ENCODE results near the gene NALCN. TPM values are rescaled to one million over a fixed set of nuclear protein-coding genes. Genes with fewer than 3 reads are reported as not detected.

Gene NALCN
- total RNA-seq, 4 donors from 2014 or later, result 0.32 to 0.41 TPM; not detected in 2

GRCh38 chr13:101053301-101054093 lies 362.8 kb downstream of the NALCN start:
- WGBS, 2 donors (ENCODE audit: low coverage in 1 of 2), result 23 to 36% methylated on average over 3 to 5 of the region's 5 CpGs
- no peaks in the 10 kb centered on the region for H3K9me3 ChIP-seq
- H3K4me3 ChIP-seq, result no peak overlapping the region
- in situ Hi-C loops (cut with MboI; ENCODE audit: low pct_ligation_motif_present in 1 of 4, low pct_unique_long_range_greater_than_20kb in 1 of 4, low sequenced_read_pairs in 3 of 4) (no loop called here), intact Hi-C loops (cut with DNase I; ENCODE audit: low total_unique reads) (no loop called here)
- no peaks in the 10 kb centered on the region for H3K4me1 ChIP-seq
- H3K27me3 ChIP-seq, result no peaks in the 10 kb centered on the region
- no peak overlapping the region for H3K27ac ChIP-seq
- DNase-seq, result no peak
- TF ChIP-seq CTCF (IDR thresholded peaks at IDR 0.05) (no peak), POLR2AphosphoS5 (IDR thresholded peaks at IDR 0.05) (no peak), POLR2A (IDR thresholded peaks at IDR 0.05) (no peak), EP300 (IDR thresholded peaks at IDR 0.05; ENCODE audit: low read depth) (no peak)
- no peaks in the 10 kb centered on the region for H3K36me3 ChIP-seq

- no peaks in the 10 kb centered on the region for H3K4me1 ChIP-seq
- intact Hi-C loops (cut with DNase I; ENCODE audit: low total_unique reads) (no loop called here), in situ Hi-C loops (cut with MboI; ENCODE audit: low pct_ligation_motif_present in 1 of 4, low pct_unique_long_range_greater_than_20kb in 1 of 4, low sequenced_read_pairs in 3 of 4) (no loop called here)
- no peak for DNase-seq
- H3K4me3 ChIP-seq, result no peak overlapping the region
- no peaks in the 10 kb centered on the region for H3K9me3 ChIP-seq
- no peak for TF ChIP-seq CTCF (IDR thresholded peaks at IDR 0.05)
- TF ChIP-seq POLR2AphosphoS5 (IDR thresholded peaks at IDR 0.05), result no peak
- TF ChIP-seq POLR2A (IDR thresholded peaks at IDR 0.05), result no peak
- TF ChIP-seq EP300 (IDR thresholded peaks at IDR 0.05; ENCODE audit: low read depth), result no peak
- no peaks in the 10 kb centered on the region for H3K27me3 ChIP-seq
- H3K36me3 ChIP-seq, result no peaks in the 10 kb centered on the region
- WGBS, 2 donors (ENCODE audit: low coverage in 1 of 2), result 56 to 65% methylated on average over 6 of the region's 6 CpGs
- no peak overlapping the region for H3K27ac ChIP-seq
These were observed 367.0 kb downstream of the NALCN start for GRCh38 chr13:101049166-101049850.

- H3K9me3 ChIP-seq, result peaks cover 0 to 3% of the 10 kb centered on the region in 2 donors
- DNase-seq, result no peak
- no peak overlapping the region for H3K27ac ChIP-seq
- 63% methylated on average over 4 of the region's 4 CpGs; no CpG with 5 or more reads in 1 of the 2 donors for WGBS, 2 donors (ENCODE audit: low coverage in 1 of 2)
- no peak overlapping the region for H3K4me3 ChIP-seq
- TF ChIP-seq POLR2AphosphoS5 (IDR thresholded peaks at IDR 0.05), result no peak
- no peak for TF ChIP-seq CTCF (IDR thresholded peaks at IDR 0.05)
- no peak for TF ChIP-seq EP300 (IDR thresholded peaks at IDR 0.05; ENCODE audit: low read depth)
- no peak for TF ChIP-seq POLR2A (IDR thresholded peaks at IDR 0.05)
- H3K4me1 ChIP-seq, result no peaks in the 10 kb centered on the region
- no peaks in the 10 kb centered on the region for H3K36me3 ChIP-seq
- in situ Hi-C loops (cut with MboI; ENCODE audit: low pct_ligation_motif_present in 1 of 4, low pct_unique_long_range_greater_than_20kb in 1 of 4, low sequenced_read_pairs in 3 of 4) (no loop called here), intact Hi-C loops (cut with DNase I; ENCODE audit: low total_unique reads) (no loop called here)
- no peaks in the 10 kb centered on the region for H3K27me3 ChIP-seq
These were observed 379.8 kb downstream of the NALCN start for GRCh38 chr13:101036546-101036945.

GRCh38 chr13:101035119-101035620 lies 381.1 kb downstream of the NALCN start:
- no peak for TF ChIP-seq CTCF (IDR thresholded peaks at IDR 0.05)
- TF ChIP-seq POLR2AphosphoS5 (IDR thresholded peaks at IDR 0.05), result no peak
- 75% methylated on average over 6 of the region's 6 CpGs; no CpG with 5 or more reads in 1 of the 2 donors for WGBS, 2 donors (ENCODE audit: low coverage in 1 of 2)

More at GRCh38 chr13:101035119-101035620, 381.1 kb downstream of the NALCN start:
- no peaks in the 10 kb centered on the region for H3K27me3 ChIP-seq
- H3K4me3 ChIP-seq, result no peak overlapping the region
- H3K4me1 ChIP-seq, result no peaks in the 10 kb centered on the region
- DNase-seq, result no peak
- H3K27ac ChIP-seq, result no peak overlapping the region
- in situ Hi-C loops (cut with MboI; ENCODE audit: low pct_ligation_motif_present in 1 of 4, low pct_unique_long_range_greater_than_20kb in 1 of 4, low sequenced_read_pairs in 3 of 4), result no loop called here
- no peaks in the 10 kb centered on the region for H3K36me3 ChIP-seq
- H3K9me3 ChIP-seq, result peaks cover 0 to 3% of the 10 kb centered on the region in 2 donors
- intact Hi-C loops (cut with DNase I; ENCODE audit: low total_unique reads), result no loop called here
